ENCODE data around the gene TBC1D10A.

The TBC1D10A gene

GRCh38 chr22:30344447-30345200 lies 17.9 kb upstream of the TBC1D10A start (continued):
- TF ChIP-seq CREB5 (CRISPR knock-in tag; IDR thresholded peaks at IDR 0.05; ENCODE audit: low read depth) (no peak), RARB (CRISPR knock-in tag; IDR thresholded peaks at IDR 0.05) (no peak), PATZ1 (CRISPR knock-in tag; IDR thresholded peaks at IDR 0.05; ENCODE audit: borderline replicate concordance) (no peak)

GRCh38 chr22:30340911-30341685 lies 14.4 kb upstream of the TBC1D10A start:
- no peak for TF ChIP-seq TCF4 (CRISPR knock-in tag; IDR thresholded peaks at IDR 0.05; ENCODE audit: borderline replicate concordance)
- no peak for TF ChIP-seq ZC3H10 (CRISPR knock-in tag; IDR thresholded peaks at IDR 0.05)
- TF ChIP-seq ZNF565 (CRISPR knock-in tag; conservative IDR thresholded peaks at IDR 0.05; ENCODE audit: low read depth) = no peak
- no peak for TF ChIP-seq GLIS3 (CRISPR knock-in tag; IDR thresholded peaks at IDR 0.05)
- TF ChIP-seq ZFP3 (CRISPR knock-in tag; IDR thresholded peaks at IDR 0.05) = no peak
- TF ChIP-seq PATZ1 (CRISPR knock-in tag; IDR thresholded peaks at IDR 0.05; ENCODE audit: borderline replicate concordance) = no peak
- no peak for TF ChIP-seq ZNF8 (CRISPR knock-in tag; IDR thresholded peaks at IDR 0.05)
- TF ChIP-seq POU6F1 (CRISPR knock-in tag; IDR thresholded peaks at IDR 0.05; ENCODE audit: borderline replicate concordance, low read depth) = no peak
- TF ChIP-seq ESRRG (CRISPR knock-in tag; IDR thresholded peaks at IDR 0.05) = no peak
- TF ChIP-seq ZNF70 (CRISPR knock-in tag; IDR thresholded peaks at IDR 0.05) = no peak
- TF ChIP-seq ZFP30 (CRISPR knock-in tag; IDR thresholded peaks at IDR 0.05) = no peak
- no peak for TF ChIP-seq ARNTL (CRISPR knock-in tag; IDR thresholded peaks at IDR 0.05; ENCODE audit: borderline replicate concordance, low read depth)
- TF ChIP-seq CSRNP3 (CRISPR knock-in tag; IDR thresholded peaks at IDR 0.05) = no peak
- TF ChIP-seq CSDC2 (CRISPR knock-in tag; IDR thresholded peaks at IDR 0.05) = no peak
- TF ChIP-seq BACH2 (CRISPR knock-in tag; IDR thresholded peaks at IDR 0.05; ENCODE audit: borderline replicate concordance) = no peak
- no peak for TF ChIP-seq OSR1 (CRISPR knock-in tag; IDR thresholded peaks at IDR 0.05)
- TF ChIP-seq ISL1 (CRISPR knock-in tag; IDR thresholded peaks at IDR 0.05) = no peak
- no peak for TF ChIP-seq RARB (CRISPR knock-in tag; IDR thresholded peaks at IDR 0.05)
- no peak for TF ChIP-seq SNAI2 (CRISPR knock-in tag; IDR thresholded peaks at IDR 0.05)
- TF ChIP-seq CREB5 (CRISPR knock-in tag; IDR thresholded peaks at IDR 0.05; ENCODE audit: low read depth) = no peak
- ATAC-seq = no peak
